AG04450 (cell line): ENCODE data around the gene IFT27. TPM values are rescaled to one million over a fixed set of nuclear protein-coding genes. Genes with fewer than 3 reads are reported as not detected.

Experiments used
- CTCF ChIA-PET: fragments of 300-600, 350-600 bp; formaldehyde crosslinking; extraction: SDS; loops from one replicate; lab custom pipeline; 2022; ENCODE audit warnings: antibody characterized with exemption, inconsistent platforms; lab: Charles Lee
- POLR2A ChIA-PET: fragments of 350-600 bp; formaldehyde crosslinking; extraction: SDS; loops from one replicate; lab custom pipeline; 2021; ENCODE audit warnings: antibody characterized with exemption, inconsistent platforms; lab: Yijun Ruan, JAX
- DNase-seq: peaks from one replicate; pipeline ENCODE4 v3.0.0-alpha.2; 2011; ENCODE audit warnings: low read depth, low spot score
- H3K27ac ChIP-seq: one replicate; pipeline ENCODE4 v1.5.1; 2012; ENCODE audit warnings: low read depth, low read length, control low read depth
- H3K27me3 ChIP-seq: one replicate; pipeline ENCODE4 v1.6.0; 2012; ENCODE audit warnings: low read length; ENCODE audit not compliant: control insufficient read depth, insufficient read depth
- H3K4me3 ChIP-seq: 2 replicates; pipeline ENCODE4 v1.5.1; 2011; ENCODE audit warnings: mild to moderate bottlenecking, low read depth, low read length, control low read depth
- H3K9me3 ChIP-seq: 2 replicates; pipeline ENCODE4 v1.5.1; 2012; ENCODE audit warnings: low read length; ENCODE audit not compliant: control insufficient read depth, insufficient read depth
- polyA plus RNA-seq: library from polyadenylated mRNA; depleted of rRNA; stranded (reverse); fragments of >200 nt; gene quantifications from 2 replicates; pipeline ENCODE4 v1.2.3, GENCODE V29; 2011
- TF ChIP-seq, protein P1 (sequence below): IDR thresholded peaks from 2 replicates; pipeline ENCODE4 v1.5.1; 2011; ENCODE audit warnings: low read depth, low read length, control low read depth, inconsistent platforms

Gene IFT27
- polyA plus RNA-seq, 1 experiment: 25.5 TPM

DNA sequence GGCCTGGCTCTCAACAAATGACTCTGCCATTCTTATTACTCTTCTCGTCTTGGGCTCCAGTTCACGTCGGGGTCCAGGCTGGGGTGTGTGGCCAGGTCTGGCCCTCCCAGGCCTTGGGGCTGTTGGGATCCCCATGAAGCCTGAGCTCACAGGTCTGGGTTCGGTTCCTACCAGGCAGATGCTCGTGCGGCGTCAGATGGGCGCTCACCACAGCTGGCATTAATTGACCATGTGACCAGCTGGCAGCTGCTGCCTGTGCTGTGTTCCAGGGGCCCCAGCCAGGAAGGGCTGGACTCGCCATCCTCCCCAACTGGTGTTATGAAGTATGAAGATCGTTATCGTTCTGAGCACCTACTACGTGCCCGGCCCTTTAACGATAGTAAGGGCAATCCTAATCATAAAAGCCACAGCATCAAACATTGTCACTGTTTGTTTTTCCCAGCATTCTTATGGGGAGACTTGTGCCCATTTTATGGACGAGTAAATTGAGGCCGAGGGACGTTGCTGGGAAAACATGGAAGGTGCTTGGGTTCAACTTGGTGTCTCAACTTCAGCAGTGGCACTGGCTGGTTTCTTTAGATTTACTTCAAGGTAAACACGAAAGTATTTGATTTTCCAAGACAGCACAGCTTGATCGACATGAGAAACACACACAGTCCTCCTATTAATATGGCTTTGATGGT, 45.6 kb downstream of the IFT27 start:
- H3K27me3 ChIP-seq: peaks cover 10% of the 10 kb centered on the region
- DNase-seq: no peak
- H3K4me3 ChIP-seq: no peak overlapping the region
- no peak overlapping the region for H3K27ac ChIP-seq
- ChIA-PET CTCF (interaction anchor here (1.2 kb wide), 1 partner anchor 126 kb away, joined by 5 read pairs; no protein-coding TSS in a partner anchor), POLR2A (no interaction called here)
- TF ChIP-seq, protein P1, sequence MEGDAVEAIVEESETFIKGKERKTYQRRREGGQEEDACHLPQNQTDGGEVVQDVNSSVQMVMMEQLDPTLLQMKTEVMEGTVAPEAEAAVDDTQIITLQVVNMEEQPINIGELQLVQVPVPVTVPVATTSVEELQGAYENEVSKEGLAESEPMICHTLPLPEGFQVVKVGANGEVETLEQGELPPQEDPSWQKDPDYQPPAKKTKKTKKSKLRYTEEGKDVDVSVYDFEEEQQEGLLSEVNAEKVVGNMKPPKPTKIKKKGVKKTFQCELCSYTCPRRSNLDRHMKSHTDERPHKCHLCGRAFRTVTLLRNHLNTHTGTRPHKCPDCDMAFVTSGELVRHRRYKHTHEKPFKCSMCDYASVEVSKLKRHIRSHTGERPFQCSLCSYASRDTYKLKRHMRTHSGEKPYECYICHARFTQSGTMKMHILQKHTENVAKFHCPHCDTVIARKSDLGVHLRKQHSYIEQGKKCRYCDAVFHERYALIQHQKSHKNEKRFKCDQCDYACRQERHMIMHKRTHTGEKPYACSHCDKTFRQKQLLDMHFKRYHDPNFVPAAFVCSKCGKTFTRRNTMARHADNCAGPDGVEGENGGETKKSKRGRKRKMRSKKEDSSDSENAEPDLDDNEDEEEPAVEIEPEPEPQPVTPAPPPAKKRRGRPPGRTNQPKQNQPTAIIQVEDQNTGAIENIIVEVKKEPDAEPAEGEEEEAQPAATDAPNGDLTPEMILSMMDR: no peak
- H3K9me3 ChIP-seq: no peaks in the 10 kb centered on the region

DNA sequence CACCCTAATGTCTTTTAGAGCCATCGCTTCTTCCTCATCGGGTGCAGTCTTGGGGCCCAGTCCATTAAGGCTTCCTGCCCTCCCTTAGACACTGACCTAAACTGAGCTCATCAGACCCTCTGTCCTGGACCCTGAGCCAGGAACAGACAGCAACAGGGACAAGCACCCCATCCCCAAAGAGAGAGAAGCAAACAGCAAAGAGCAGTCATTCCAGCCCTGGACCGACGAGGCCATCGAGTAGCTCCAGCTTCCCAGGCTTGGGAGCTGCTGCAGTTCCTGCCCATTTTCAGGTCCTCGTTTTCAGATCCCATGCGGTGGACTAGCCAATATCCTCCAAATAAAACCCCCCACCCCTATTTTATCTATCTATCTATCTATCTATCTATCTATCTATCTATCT, 46.6 kb downstream of the IFT27 start:
- TF ChIP-seq, protein P1: no peak
- Histone ChIP-seq H3K27ac (no peak overlapping the region), H3K27me3 (peaks cover 14% of the 10 kb centered on the region), H3K4me3 (no peak overlapping the region), H3K9me3 (no peaks in the 10 kb centered on the region)
- DNase-seq: no peak
- ChIA-PET CTCF (interaction anchor here (1.0 to 1.2 kb wide), 2 partner anchors 28 to 127 kb away, joined by 5 read pairs; no protein-coding TSS in a partner anchor), POLR2A (no interaction called here)

DNA sequence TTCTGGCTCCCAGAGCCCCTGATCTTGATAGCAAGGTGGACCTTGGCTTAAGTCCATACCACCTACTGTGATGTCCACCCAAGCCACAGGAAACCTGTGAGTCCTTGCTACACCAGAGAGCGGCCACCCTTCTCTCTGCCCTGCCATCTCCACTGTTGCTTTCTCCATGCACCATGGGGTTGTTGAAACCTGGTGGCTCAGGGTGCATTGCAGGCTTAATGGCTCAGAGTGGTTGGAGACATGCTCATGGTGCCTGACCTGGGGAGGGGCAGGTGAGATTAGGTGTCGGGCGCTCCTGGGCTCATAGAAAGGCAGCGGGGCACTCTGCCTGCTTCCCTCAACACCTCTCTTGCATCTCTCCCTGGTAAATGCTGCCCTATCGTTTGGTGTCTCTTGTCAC, 47.4 kb downstream of the IFT27 start:
- TF ChIP-seq, protein P1: no peak
- Histone ChIP-seq H3K4me3 (no peak overlapping the region), H3K27ac (no peak overlapping the region), H3K27me3 (peaks cover 17% of the 10 kb centered on the region), H3K9me3 (no peaks in the 10 kb centered on the region)
- ChIA-PET POLR2A (no interaction called here), CTCF (no interaction called here)
- DNase-seq: no peak

DNA sequence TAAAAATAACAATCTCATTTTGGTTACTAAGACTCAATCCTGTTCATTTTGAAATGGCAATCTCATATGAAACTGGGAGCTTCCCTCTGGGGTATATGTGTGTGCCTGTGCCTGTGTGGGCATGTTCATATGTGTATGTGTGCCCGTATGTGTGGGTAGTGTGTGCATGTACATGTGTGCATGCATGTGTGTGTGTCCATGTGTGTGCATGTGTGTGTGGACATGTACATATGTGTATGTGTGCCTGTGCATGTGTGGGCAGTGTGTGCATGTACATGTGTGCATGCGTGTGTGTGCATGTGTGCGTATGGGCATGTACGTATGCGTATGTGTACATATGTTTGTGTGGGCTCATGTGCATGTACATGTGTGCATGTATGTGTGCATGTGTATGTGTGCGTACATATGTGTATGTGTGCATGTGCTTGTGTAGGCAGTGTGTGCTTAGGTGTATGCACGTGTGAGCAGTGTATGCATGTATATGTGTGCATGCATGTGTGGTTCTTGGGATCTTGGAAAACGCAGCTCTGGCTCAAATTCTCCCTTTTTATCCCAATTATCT, 47.9 kb downstream of the IFT27 start:
- CTCF ChIA-PET: no interaction called here

DNA sequence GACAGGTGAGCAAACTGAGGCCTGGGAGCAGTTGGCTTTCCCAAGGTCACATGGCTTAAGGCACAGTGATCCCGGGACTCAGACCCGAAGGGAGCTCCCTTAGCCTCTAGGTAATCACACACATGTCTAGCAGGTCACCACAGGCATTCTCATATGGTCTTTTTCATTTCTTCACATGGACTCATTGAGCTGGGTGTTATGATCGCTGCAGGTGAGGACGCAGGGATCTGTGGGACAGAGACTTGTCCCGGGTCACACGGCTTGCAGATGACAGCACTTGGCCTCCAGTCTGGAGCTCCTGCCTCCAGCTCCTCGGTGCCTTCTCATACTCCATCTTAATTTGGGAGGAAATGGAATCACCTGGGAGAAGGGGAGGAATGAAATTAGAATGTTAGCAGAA, 48.8 kb downstream of the IFT27 start:
- CTCF ChIA-PET: no interaction called here
- H3K9me3 ChIP-seq: no peaks in the 10 kb centered on the region
- POLR2A ChIA-PET: no interaction called here
- TF ChIP-seq, protein P1: no peak
- DNase-seq: no peak
- H3K27me3 ChIP-seq: peaks cover 26% of the 10 kb centered on the region
- no peak overlapping the region for H3K27ac ChIP-seq
- H3K4me3 ChIP-seq: no peak overlapping the region

More for the DNA sequence above, 47.9 kb downstream of the IFT27 start:
- TF ChIP-seq, protein P1: no peak
- Histone ChIP-seq H3K4me3 (no peak overlapping the region), H3K9me3 (no peaks in the 10 kb centered on the region), H3K27me3 (peaks cover 19% of the 10 kb centered on the region), H3K27ac (no peak overlapping the region)
- POLR2A ChIA-PET: no interaction called here
- no peak for DNase-seq
